A673 (cell line): ENCODE measurements around the gene RHOD. TPM values are rescaled to one million over a fixed set of nuclear protein-coding genes. Genes with fewer than 3 reads are reported as not detected.

Experiments used
- BruUV-seq: library from RNA; stranded (reverse); fragments of 400-500 nt; replicated peaks from 2 replicates; lab custom pipeline; 2021; lab: Mats Ljungman, UMichigan
- CTCF ChIA-PET: fragments of 300-600 bp; sonication (Branson Sonifier 250); formaldehyde crosslinking; loops from one replicate; lab custom pipeline; 2022; ENCODE audit warnings: antibody characterized with exemption; lab: Charles Lee
- POLR2A ChIA-PET: fragments of 300-600 bp; sonication (Branson Sonifier 250); formaldehyde crosslinking; loops from one replicate; lab custom pipeline; 2022; ENCODE audit warnings: antibody characterized with exemption; ENCODE audit not compliant: low non-redundant PET; lab: Charles Lee
- DNase-seq: peaks from one replicate; pipeline ENCODE4 v3.0.0-alpha.2; 2015; ENCODE audit warnings: low spot score
- H3K27ac ChIP-seq: fragments of 200-600 bp; sonication (generic); 2 replicates; pipeline ENCODE4 v1.5.1; 2016; ENCODE audit warnings: mixed run types, low read depth, mild to moderate bottlenecking, mixed read lengths, antibody characterized with exemption, low read length; ENCODE audit not compliant: poor library complexity, severe bottlenecking
- H3K27me3 ChIP-seq: fragments of 200-600 bp; sonication (generic); replicated peaks from 2 replicates; pipeline ENCODE4 v1.6.1; 2017; ENCODE audit warnings: mixed run types, low read depth, mild to moderate bottlenecking, mixed read lengths, antibody characterized with exemption, low read length; ENCODE audit not compliant: insufficient read depth, poor library complexity
- H3K36me3 ChIP-seq: fragments of 200-600 bp; sonication (generic); 2 replicates; pipeline ENCODE4 v1.6.1; 2016; ENCODE audit warnings: mixed run types, mild to moderate bottlenecking, mixed read lengths, antibody characterized with exemption, low read length; ENCODE audit not compliant: insufficient read depth, poor library complexity, severe bottlenecking
- H3K4me1 ChIP-seq: fragments of 200-600 bp; sonication (generic); 2 replicates; pipeline ENCODE4 v1.6.1; 2017; ENCODE audit warnings: mixed run types, mild to moderate bottlenecking, mixed read lengths, antibody characterized with exemption, low read length; ENCODE audit not compliant: insufficient read depth, poor library complexity, severe bottlenecking
- H3K4me3 ChIP-seq: fragments of 200-600 bp; sonication (generic); 2 replicates; pipeline ENCODE4 v1.5.1; 2016; ENCODE audit warnings: low read depth, mixed run types, mild to moderate bottlenecking, mixed read lengths, low read length; ENCODE audit not compliant: poor library complexity, severe bottlenecking
- H3K9me3 ChIP-seq: fragments of 200-600 bp; sonication (generic); 2 replicates; pipeline ENCODE4 v1.6.1; 2016; ENCODE audit warnings: mixed run types, low read depth, mild to moderate bottlenecking, mixed read lengths, antibody characterized with exemption, low read length; ENCODE audit not compliant: poor library complexity, severe bottlenecking
- EZH2 ChIP-seq: fragments of 200-600 bp; sonication (generic); IDR thresholded peaks from 2 replicates; pipeline ENCODE4 v1.6.1; 2017; ENCODE audit warnings: borderline replicate concordance, low read depth, mild to moderate bottlenecking, mixed read lengths, antibody characterized with exemption, low read length; ENCODE audit not compliant: poor library complexity, severe bottlenecking
- intact Hi-C: fragments of 100-400 bp; cut with micrococcal nuclease; formaldehyde crosslinking; loops from one replicate; pipeline ENCODE4 v1.10.0; 2022; ENCODE audit not compliant: unreplicated experiment
- total RNA-seq: library from RNA; stranded (reverse); gene quantifications from 2 replicates; pipeline ENCODE4 v1.2.3, GENCODE V29; 2021
- TF ChIP-seq, protein P1 (sequence below): fragments of 300-800, 200-600 bp; sonication (generic); conservative IDR thresholded peaks from 2 replicates; pipeline ENCODE4 v1.5.1; 2017; ENCODE audit warnings: low read depth, mild to moderate bottlenecking, antibody characterized with exemption, low read length, moderate library complexity, mixed read lengths

The RHOD gene
- total RNA-seq, 1 experiment from 2014 or later = 0.88 TPM

DNA sequence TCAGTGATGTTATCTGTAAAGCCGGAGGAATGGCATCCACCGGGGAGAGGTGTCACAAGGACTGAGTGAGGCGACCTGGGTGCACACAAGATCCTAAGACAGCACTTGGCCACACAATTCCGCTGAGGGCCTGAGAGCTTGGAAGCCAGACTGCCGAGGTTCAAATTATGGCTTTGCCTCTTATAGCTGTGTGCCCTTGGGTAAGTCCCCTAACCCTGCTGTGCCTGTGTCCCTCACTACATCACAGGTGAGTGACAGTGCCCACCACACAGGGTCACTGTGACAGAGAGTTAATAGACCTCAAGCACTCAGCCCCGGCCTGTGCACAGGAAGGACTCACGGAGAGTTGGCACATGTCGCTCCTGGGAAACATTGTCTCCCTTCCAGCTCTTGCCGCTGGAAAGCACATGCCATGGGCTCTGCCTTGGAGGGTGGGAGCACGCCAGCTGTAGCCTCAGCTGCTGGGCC, 592 bp downstream of the RHOD start:
- no peaks in the 10 kb centered on the region for H3K36me3 ChIP-seq
- ChIA-PET POLR2A (no interaction called here), CTCF (no interaction called here)
- peaks cover 12% of the 10 kb centered on the region for H3K4me1 ChIP-seq
- no peak for DNase-seq
- H3K4me3 ChIP-seq = no peak overlapping the region
- no peaks in the 10 kb centered on the region for H3K27me3 ChIP-seq
- no peak overlapping the region for H3K27ac ChIP-seq
- intact Hi-C loops = loop anchor here (10.0 kb wide), 3 partner anchors 198 to 328 kb away; no protein-coding TSS in a partner anchor
- no peaks in the 10 kb centered on the region for H3K9me3 ChIP-seq
- no TSS peak for BruUV-seq
- TF ChIP-seq EZH2 = no peak
- TF ChIP-seq, protein P1, sequence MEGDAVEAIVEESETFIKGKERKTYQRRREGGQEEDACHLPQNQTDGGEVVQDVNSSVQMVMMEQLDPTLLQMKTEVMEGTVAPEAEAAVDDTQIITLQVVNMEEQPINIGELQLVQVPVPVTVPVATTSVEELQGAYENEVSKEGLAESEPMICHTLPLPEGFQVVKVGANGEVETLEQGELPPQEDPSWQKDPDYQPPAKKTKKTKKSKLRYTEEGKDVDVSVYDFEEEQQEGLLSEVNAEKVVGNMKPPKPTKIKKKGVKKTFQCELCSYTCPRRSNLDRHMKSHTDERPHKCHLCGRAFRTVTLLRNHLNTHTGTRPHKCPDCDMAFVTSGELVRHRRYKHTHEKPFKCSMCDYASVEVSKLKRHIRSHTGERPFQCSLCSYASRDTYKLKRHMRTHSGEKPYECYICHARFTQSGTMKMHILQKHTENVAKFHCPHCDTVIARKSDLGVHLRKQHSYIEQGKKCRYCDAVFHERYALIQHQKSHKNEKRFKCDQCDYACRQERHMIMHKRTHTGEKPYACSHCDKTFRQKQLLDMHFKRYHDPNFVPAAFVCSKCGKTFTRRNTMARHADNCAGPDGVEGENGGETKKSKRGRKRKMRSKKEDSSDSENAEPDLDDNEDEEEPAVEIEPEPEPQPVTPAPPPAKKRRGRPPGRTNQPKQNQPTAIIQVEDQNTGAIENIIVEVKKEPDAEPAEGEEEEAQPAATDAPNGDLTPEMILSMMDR = no peak

- no peak for TF ChIP-seq EZH2
- TF ChIP-seq, protein P1 = no peak
- POLR2A ChIA-PET = no interaction called here
- H3K4me1 ChIP-seq = peaks cover 12% of the 10 kb centered on the region
- no peak for DNase-seq
- intact Hi-C loops = loop anchor here (10.0 kb wide), 3 partner anchors 196 to 326 kb away; no protein-coding TSS in a partner anchor
- no peaks in the 10 kb centered on the region for H3K27me3 ChIP-seq
- no peak overlapping the region for H3K27ac ChIP-seq
- CTCF ChIA-PET = no interaction called here
- no TSS peak for BruUV-seq
- no peaks in the 10 kb centered on the region for H3K36me3 ChIP-seq
- H3K4me3 ChIP-seq = no peak overlapping the region
- H3K9me3 ChIP-seq = no peaks in the 10 kb centered on the region
Observed at GRCh38 chr11:67058506-67058905, 1.9 kb downstream of the RHOD start.

DNA sequence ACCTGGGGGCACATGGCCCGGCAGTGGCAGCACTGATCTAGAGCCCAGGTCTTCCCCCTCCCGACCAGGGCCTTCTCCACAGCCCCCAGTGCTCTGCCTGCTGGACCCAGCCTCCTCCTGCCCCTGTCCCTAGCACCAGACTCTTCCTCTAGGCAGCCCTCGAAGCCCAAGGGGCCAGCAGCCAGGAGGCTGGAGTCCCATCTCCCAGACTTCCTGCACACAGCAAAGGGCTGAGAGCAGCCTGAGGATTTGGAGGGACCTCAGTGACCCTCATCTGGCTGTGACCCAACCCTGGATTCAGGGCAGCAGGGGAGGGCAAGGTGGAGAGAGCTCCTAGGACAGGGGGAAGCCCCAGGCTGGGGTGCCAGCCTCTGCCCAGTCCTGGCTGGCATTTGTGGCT, 3.0 kb downstream of the RHOD start:
- POLR2A ChIA-PET = no interaction called here
- peaks cover 11% of the 10 kb centered on the region for H3K4me1 ChIP-seq
- DNase-seq = no peak
- no peaks in the 10 kb centered on the region for H3K27me3 ChIP-seq
- H3K9me3 ChIP-seq = no peaks in the 10 kb centered on the region
- intact Hi-C loops = loop anchor here (10.0 kb wide), 3 partner anchors 195 to 325 kb away; no protein-coding TSS in a partner anchor
- CTCF ChIA-PET = interaction anchor here (0.6 kb wide), 1 partner anchor 38 kb away, joined by 3 read pairs; no protein-coding TSS in a partner anchor
- H3K4me3 ChIP-seq = no peak overlapping the region
- H3K36me3 ChIP-seq = no peaks in the 10 kb centered on the region
- BruUV-seq = no TSS peak
- TF ChIP-seq, protein P1 = no peak
- no peak overlapping the region for H3K27ac ChIP-seq
